ENCODE data around the gene COMMD9.

COMMD9 gene

GRCh38 chr11:36257351-36257750 is 31.9 kb downstream of the COMMD9 start:
- DNase-seq (ENCODE audit: low read depth in 2 of 2) = no peak

GRCh38 chr11:36254713-36255112 is 34.5 kb downstream of the COMMD9 start:
- no peak for DNase-seq (ENCODE audit: low read depth in 2 of 2)

GRCh38 chr11:36253238-36253637 is 36.0 kb downstream of the COMMD9 start:
- no peak for DNase-seq (ENCODE audit: low read depth in 2 of 2)

GRCh38 chr11:36251823-36252222 is 37.4 kb downstream of the COMMD9 start:
- no peak for DNase-seq (ENCODE audit: low read depth in 2 of 2)

GRCh38 chr11:36249246-36249645 is 40.0 kb downstream of the COMMD9 start:
- DNase-seq (ENCODE audit: low read depth in 2 of 2) = no peak

GRCh38 chr11:36248436-36248835 is 40.8 kb downstream of the COMMD9 start:
- no peak for DNase-seq (ENCODE audit: low read depth in 2 of 2)

- DNase-seq (ENCODE audit: low read depth in 2 of 2) = no peak
Observed at GRCh38 chr11:36247493-36247892, 41.7 kb downstream of the COMMD9 start.

- no peak for DNase-seq (ENCODE audit: low read depth in 2 of 2)
Observed at GRCh38 chr11:36243641-36244040, 45.6 kb downstream of the COMMD9 start.

GRCh38 chr11:36241497-36241896 is 47.7 kb downstream of the COMMD9 start:
- DNase-seq (ENCODE audit: low read depth in 2 of 2) = no peak

GRCh38 chr11:36240801-36241200 is 48.4 kb downstream of the COMMD9 start:
- DNase-seq (ENCODE audit: low read depth in 2 of 2) = no peak

GRCh38 chr11:36240173-36240572 is 49.1 kb downstream of the COMMD9 start:
- no peak for DNase-seq (ENCODE audit: low read depth in 2 of 2)

- DNase-seq (ENCODE audit: low read depth in 2 of 2) = no peak
Observed at GRCh38 chr11:36239636-36240035, 49.6 kb downstream of the COMMD9 start.

GRCh38 chr11:36238881-36239280 is 50.3 kb downstream of the COMMD9 start:
- no peak for DNase-seq (ENCODE audit: low read depth in 2 of 2)

- DNase-seq (ENCODE audit: low read depth in 2 of 2) = no peak
Observed at GRCh38 chr11:36238036-36238631, 51.1 kb downstream of the COMMD9 start.

- no peak for DNase-seq (ENCODE audit: low read depth in 2 of 2)
Observed at GRCh38 chr11:36237391-36237790, 51.8 kb downstream of the COMMD9 start.

GRCh38 chr11:36235750-36236149 is 53.5 kb downstream of the COMMD9 start:
- no peak for DNase-seq (ENCODE audit: low read depth in 2 of 2)

GRCh38 chr11:36234825-36235224 is 54.4 kb downstream of the COMMD9 start:
- no peak for DNase-seq (ENCODE audit: low read depth in 2 of 2)

- DNase-seq (ENCODE audit: low read depth in 2 of 2) = no peak
Observed at GRCh38 chr11:36233204-36233603, 56.0 kb downstream of the COMMD9 start.

- no peak for DNase-seq (ENCODE audit: low read depth in 2 of 2)
Observed at GRCh38 chr11:36230779-36231699, 58.2 kb downstream of the COMMD9 start.

- no peak for DNase-seq (ENCODE audit: low read depth in 2 of 2)
Observed at GRCh38 chr11:36229091-36229705, 60.0 kb downstream of the COMMD9 start.

- no peak for DNase-seq (ENCODE audit: low read depth in 2 of 2)
Observed at GRCh38 chr11:36228689-36229088, 60.5 kb downstream of the COMMD9 start.

GRCh38 chr11:36227044-36227443 is 62.2 kb downstream of the COMMD9 start:
- DNase-seq (ENCODE audit: low read depth in 2 of 2) = no peak
